NCI-H446 (cell line): ENCODE measurements around the gene MKNK1.

ENCODE experiments used
- DNase-seq, 2 experiments: peaks; one replicate each; lab custom pipeline; 2025; lab: John Stamatoyannopoulos, UW

Gene MKNK1

GRCh38 chr1:46558141-46558963 lies 45.7 kb downstream of the MKNK1 start:
- no peak for DNase-seq

- no peak for DNase-seq
Observed at GRCh38 chr1:46557403-46557802, 46.7 kb downstream of the MKNK1 start.

- DNase-seq, result no peak
Observed at GRCh38 chr1:46556822-46557221, 47.2 kb downstream of the MKNK1 start.

- DNase-seq, result no peak
Observed at GRCh38 chr1:46555826-46556619, 48.0 kb downstream of the MKNK1 start.

GRCh38 chr1:46554597-46555381 lies 49.3 kb downstream of the MKNK1 start:
- no peak for DNase-seq

GRCh38 chr1:46554236-46554596 lies 49.9 kb downstream of the MKNK1 start:
- DNase-seq, result no peak

GRCh38 chr1:46553506-46553905 lies 50.6 kb downstream of the MKNK1 start:
- DNase-seq, result no peak

- DNase-seq, result no peak
Observed at GRCh38 chr1:46552357-46553237, 51.5 kb downstream of the MKNK1 start.

GRCh38 chr1:46551597-46552095 lies 52.4 kb downstream of the MKNK1 start, which contains the start of gene KNCN:
KNCN (minus strand) TSS chr1:46551647; CDS start chr1:46551215, 432 bp downstream.
- no peak for DNase-seq

- no peak for DNase-seq
Observed at GRCh38 chr1:46550751-46551231, 53.3 kb downstream of the MKNK1 start.

GRCh38 chr1:46549697-46550681 lies 54.1 kb downstream of the MKNK1 start:
- peak in 1 of 2 experiments; percentile 16 for DNase-seq

GRCh38 chr1:46547481-46548383 lies 56.3 kb downstream of the MKNK1 start:
- peak; percentile 9 to 65 for DNase-seq

- DNase-seq, result no peak
Observed at GRCh38 chr1:46546210-46546609, 57.9 kb downstream of the MKNK1 start.

- DNase-seq, result no peak
Observed at GRCh38 chr1:46545784-46546183, 58.3 kb downstream of the MKNK1 start.

GRCh38 chr1:46544561-46545240 lies 59.4 kb downstream of the MKNK1 start:
- no peak for DNase-seq

- DNase-seq, result no peak
Observed at GRCh38 chr1:46543761-46544560, 60.1 kb downstream of the MKNK1 start.

GRCh38 chr1:46543382-46543760 lies 60.7 kb downstream of the MKNK1 start:
- DNase-seq, result no peak
